ENCODE data around the gene TMEM208.

- TF ChIP-seq CTCF (IDR thresholded peaks at IDR 0.05) (no peak), POLR2A (IDR thresholded peaks at IDR 0.05) (no peak)
Measured at GRCh38 chr16:67227567-67227921, 614 bp downstream of the TMEM208 start.

All from Peyer's patch (tissue), 4 donors.